Stomach (tissue), 9 donors: ENCODE data around the gene ERBB4. TPM values are rescaled to one million over a fixed set of nuclear protein-coding genes. Genes with fewer than 3 reads are reported as not detected.

Experiments
- DNase-seq, 2 donors: peaks; one replicate each; pipeline versions ENCODE4 v3.0.0 to v3.0.0-alpha.2; 2013 to 2019
- H3K27ac ChIP-seq, 5 donors: fragments of 200-600 bp in 4 of 5; sonication (generic) in 4 of 5; one replicate each; pipeline ENCODE4 v1.5.1; 2013 to 2019; ENCODE audit warnings: mild to moderate bottlenecking in 1 of 5, moderate library complexity in 1 of 5
- H3K27me3 ChIP-seq, 3 donors: fragments of 200-600 bp; sonication (generic); one replicate each; pipeline ENCODE4 v1.5.1; 2017 to 2019; ENCODE audit warnings: mixed run types in 1 of 3
- H3K36me3 ChIP-seq, 4 donors: fragments of 200-600 bp; sonication (generic); 1 replicate in 3 of 4; 2 replicates in 1 of 4; pipeline ENCODE4 v1.5.1; 2016 to 2019
- H3K4me1 ChIP-seq, 4 donors: fragments of 200-600 bp; sonication (generic); one replicate each; pipeline ENCODE4 v1.5.1; 2016 to 2019
- H3K4me3 ChIP-seq, 4 donors: fragments of 200-600 bp; sonication (generic) in 3 of 4; one replicate each; pipeline ENCODE4 v1.5.1; 2016 to 2019; ENCODE audit warnings: mild to moderate bottlenecking in 1 of 4
- H3K9me3 ChIP-seq, 4 donors: fragments of 200-600 bp; sonication (generic); one replicate each; pipeline ENCODE4 v1.5.1; 2016 to 2019
- CTCF ChIP-seq, 7 experiments: fragments of 450-650 bp in 4 of 7; fragments of 200-600 bp in 3 of 7; sonication (generic) in 3 of 7; IDR thresholded peaks; one replicate each; pipeline ENCODE4 v1.5.1; 2016 to 2019; ENCODE audit warnings: antibody characterized with exemption in 7 of 7, control low read depth in 2 of 7, mild to moderate bottlenecking in 1 of 7
- EP300 ChIP-seq: sonication (generic); formaldehyde crosslinking; IDR thresholded peaks from one replicate; pipeline ENCODE4 v1.6.1; 2017; ENCODE audit warnings: antibody characterized with exemption
- POLR2A ChIP-seq, 4 donors: fragments of 450-650 bp; IDR thresholded peaks; one replicate each; pipeline ENCODE4 v1.6.1; 2016; ENCODE audit warnings: antibody characterized with exemption in 4 of 4, control low read depth in 2 of 4, mild to moderate bottlenecking in 1 of 4, moderate library complexity in 1 of 4
- POLR2AphosphoS5 ChIP-seq, 3 donors: sonication (generic); formaldehyde crosslinking; IDR thresholded peaks; one replicate each; pipeline ENCODE4 v1.6.1; 2016; ENCODE audit warnings: antibody characterized with exemption in 3 of 3
- WGBS, 5 donors: extraction: QIAGEN DNeasy Blood & Tissue Kit in 3 of 5; methylation state at CpG; one replicate each; pipeline versions ENCODE4 v1.1.5 to v1.1.7; 2013 to 2018; 5-methylcytosine and 5-hydroxymethylcytosine counted together
- intact Hi-C: fragments of 100-400 bp; cut with DNase I; formaldehyde crosslinking; loops from one replicate; pipeline ENCODE4 v1.15.1; 2023; ENCODE audit warnings: low total_unique reads
- polyA plus RNA-seq, 3 donors: library from polyadenylated mRNA; stranded (reverse); fragments of 200-250 nt; gene quantifications; one replicate each; pipeline ENCODE4 v1.2.3, GENCODE V29; 2013
- total RNA-seq, 5 donors: library from RNA; depleted of rRNA; stranded (reverse); fragments of >200 nt; gene quantifications; one replicate each; pipeline versions ENCODE4 v1.1.0 to v1.2.3, GENCODE V29; 2014 to 2016
- donor health status: healthy with polysubstance abuse.
- donor health status: Bipolar disorder and iron deficiency.
- donor health status: healthy.

Gene ERBB4
- total and polyA plus RNA-seq, 8 donors: 0.12 to 2.5 (median 0.45) TPM; not detected in 1

DNA sequence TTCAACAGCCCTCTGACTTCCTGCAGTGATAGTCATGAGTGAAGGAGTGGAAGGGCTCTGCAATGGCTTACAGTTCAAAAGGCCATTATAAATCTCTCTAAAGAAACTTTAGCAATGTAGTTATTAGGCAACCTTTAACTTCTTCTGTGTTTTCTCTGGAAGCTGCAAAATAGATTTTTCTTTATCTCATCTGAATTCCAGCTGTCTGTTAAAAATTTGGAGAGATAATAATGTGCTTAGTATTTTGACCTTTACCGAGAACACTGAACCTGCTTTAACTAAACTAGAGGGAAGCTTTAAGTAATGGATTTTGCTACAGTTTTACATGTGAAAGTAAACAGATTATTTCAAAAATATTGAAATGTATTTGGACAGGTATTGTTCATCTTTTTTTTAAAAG lies 847.9 kb downstream of the ERBB4 start:
- TF ChIP-seq EP300 (no peak), POLR2AphosphoS5 (IDR thresholded peaks at IDR 0.05) (no peak), CTCF (IDR thresholded peaks at IDR 0.05) (no peak), POLR2A (IDR thresholded peaks at IDR 0.05) (no peak)
- WGBS, 5 donors: 61 to 77% (median 67%) methylated on average over 1 of the region's 1 CpG
- no peaks in the 10 kb centered on the region for H3K27me3 ChIP-seq

GRCh38 chr2:211688196-211688595 lies 850.4 kb downstream of the ERBB4 start:
- intact Hi-C loops: no loop called here
- H3K4me1 ChIP-seq: no peaks in the 10 kb centered on the region
- no peak overlapping the region for H3K4me3 ChIP-seq
- H3K27me3 ChIP-seq: no peaks in the 10 kb centered on the region
- H3K36me3 ChIP-seq: no peaks in the 10 kb centered on the region
- DNase-seq: peak in 1 of 2 donors; percentile 4
- H3K9me3 ChIP-seq: peaks cover 0 to 28% (median 15%) of the 10 kb centered on the region in 4 donors
- WGBS, 5 donors: 65 to 75% (median 67%) methylated on average over 2 of the region's 2 CpGs
- no peak for TF ChIP-seq POLR2A (IDR thresholded peaks at IDR 0.05)
- no peak for TF ChIP-seq POLR2AphosphoS5 (IDR thresholded peaks at IDR 0.05)
- no peak for TF ChIP-seq EP300
- TF ChIP-seq CTCF (IDR thresholded peaks at IDR 0.05): no peak
- H3K27ac ChIP-seq: no peak overlapping the region

More for the DNA sequence above, 847.9 kb downstream of the ERBB4 start:
- DNase-seq: no peak
- Histone ChIP-seq H3K27ac (no peak overlapping the region), H3K4me1 (no peaks in the 10 kb centered on the region), H3K36me3 (no peaks in the 10 kb centered on the region), H3K4me3 (no peak overlapping the region), H3K9me3 (peaks cover 0 to 4% (median under 1%) of the 10 kb centered on the region in 4 donors)
- intact Hi-C loops: no loop called here

DNA sequence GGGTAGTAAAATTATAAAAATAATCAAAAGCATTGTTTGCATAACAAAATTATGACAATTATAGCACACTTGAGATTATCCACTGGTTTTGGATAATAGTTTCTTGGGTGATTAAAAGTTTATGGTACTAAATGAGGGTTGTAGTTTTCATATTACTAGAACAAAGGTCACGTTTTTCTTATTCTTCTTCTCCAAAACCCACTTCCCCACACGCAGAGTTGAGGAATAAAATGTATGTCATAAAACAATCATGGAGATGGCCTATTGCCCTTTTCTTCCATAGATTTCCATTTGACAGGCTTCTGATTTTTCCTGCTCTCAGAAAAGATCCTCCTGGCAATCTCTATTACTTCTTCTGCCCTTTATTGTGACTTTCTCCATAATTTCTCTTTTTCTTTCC lies 863.9 kb downstream of the ERBB4 start:
- H3K27ac ChIP-seq: no peak overlapping the region

GRCh38 chr2:211673133-211673905 lies 865.3 kb downstream of the ERBB4 start:
- intact Hi-C loops: no loop called here
- Histone ChIP-seq H3K4me1 (no peaks in the 10 kb centered on the region), H3K36me3 (no peaks in the 10 kb centered on the region), H3K27me3 (no peaks in the 10 kb centered on the region), H3K9me3 (no peaks in the 10 kb centered on the region), H3K27ac (no peak overlapping the region), H3K4me3 (no peak overlapping the region)
- TF ChIP-seq EP300 (no peak), POLR2AphosphoS5 (IDR thresholded peaks at IDR 0.05) (no peak), POLR2A (IDR thresholded peaks at IDR 0.05) (no peak), CTCF (IDR thresholded peaks at IDR 0.05) (no peak)
- DNase-seq: peak in 1 of 2 donors; percentile 45
- 58 to 78% (median 72%) methylated on average over 3 of the region's 3 CpGs for WGBS, 5 donors

More for the DNA sequence above, 863.9 kb downstream of the ERBB4 start:
- Histone ChIP-seq H3K9me3 (no peaks in the 10 kb centered on the region), H3K36me3 (no peaks in the 10 kb centered on the region), H3K27me3 (no peaks in the 10 kb centered on the region), H3K4me1 (no peaks in the 10 kb centered on the region), H3K4me3 (no peak overlapping the region)
- WGBS, 5 donors: 53 to 73% (median 71%) methylated on average over 2 of the region's 2 CpGs
- no peak for TF ChIP-seq CTCF (IDR thresholded peaks at IDR 0.05)
- TF ChIP-seq EP300: no peak
- no peak for TF ChIP-seq POLR2AphosphoS5 (IDR thresholded peaks at IDR 0.05)
- TF ChIP-seq POLR2A (IDR thresholded peaks at IDR 0.05): no peak
- DNase-seq: no peak
- intact Hi-C loops: no loop called here
